ENCODE data around the gene AP2B1.

- no peak for TF ChIP-seq CTCF (IDR thresholded peaks at IDR 0.05)
- no peak for TF ChIP-seq POLR2A (IDR thresholded peaks at IDR 0.05)
These were observed 127.9 kb downstream of the AP2B1 start for GRCh38 chr17:35714988-35715387.

Measured in heart left ventricle (tissue), 13 donors.